ENCODE data around the gene UHRF1. TPM values are rescaled to one million over a fixed set of nuclear protein-coding genes. Genes with fewer than 3 reads are reported as not detected.

The UHRF1 gene
- total and polyA plus RNA-seq, 3 experiments from 2014 or later, result 0.35 to 218 (median 212) TPM

DNA sequence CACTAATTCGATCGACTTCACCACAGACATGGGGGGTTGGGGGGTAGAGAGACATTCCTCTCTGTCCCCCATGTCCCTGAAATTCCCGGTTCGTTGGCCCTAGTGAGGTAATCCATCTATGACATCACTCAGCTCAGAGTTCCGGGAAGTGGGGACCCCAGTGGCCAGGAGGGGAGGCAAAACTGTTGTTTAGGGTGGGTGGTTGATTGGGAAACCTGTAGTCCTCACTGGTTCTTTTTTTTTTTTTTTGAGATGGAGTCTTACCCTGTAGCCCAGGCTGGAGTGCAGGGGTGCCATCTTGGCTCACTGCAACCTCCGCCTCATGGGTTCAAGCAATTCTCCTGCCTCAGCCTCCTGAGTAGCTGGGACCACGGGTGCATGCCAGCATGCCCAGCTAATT lies 6.5 kb upstream of the UHRF1 start, which contains the start of gene ARRDC5:
Gene ARRDC5, minus strand, starts transcription at position 101 of the 400 bp plus-strand sequence. Its CDS starts 71 bp downstream, at position 30.
- Mint-ChIP-seq H3K27me3 (no peaks in the 10 kb centered on the region), H3K4me3 (no peak within 1 kb of the TSS), H3K36me3 (peaks cover 0 to 30% (median 4%) of the 10 kb centered on the region in 3 donors), H3K9me3 (no peaks in the 10 kb centered on the region), H3K4me1 (peaks cover 9 to 35% (median 9%) of the 10 kb centered on the region in 3 donors), H3K27ac (peak within 1 kb of the TSS in 4 of 8 donors; percentile 23 to 61 (median 51))
- POLR2A ChIA-PET, result interaction anchor here (0.6 kb wide), 1 partner anchor 182 kb away, joined by 4 read pairs; no protein-coding TSS in a partner anchor
- peaks cover under 1% of the 10 kb centered on the region for H3K4me1 ChIP-seq (ENCODE audit: insufficient read depth, low read length)
- CTCF ChIA-PET, result interaction anchor here (1.2 kb wide), 1 partner anchor 9 kb away, joined by 3 read pairs; no protein-coding TSS in a partner anchor
- no peaks in the 10 kb centered on the region for H3K36me3 ChIP-seq (ENCODE audit: insufficient read depth, low read length)
- H3K27ac ChIP-seq (ENCODE audit: low read depth, low read length), result no peak within 1 kb of the TSS
- no peaks in the 10 kb centered on the region for H3K9me3 ChIP-seq (ENCODE audit: low read length)
- H3K4me3 ChIP-seq (ENCODE audit: low read length), result no peak within 1 kb of the TSS
- no peak for DNase-seq
- H3K27me3 ChIP-seq (ENCODE audit: insufficient read depth, low read length, poor library complexity, severe bottlenecking), result no peaks in the 10 kb centered on the region

DNA sequence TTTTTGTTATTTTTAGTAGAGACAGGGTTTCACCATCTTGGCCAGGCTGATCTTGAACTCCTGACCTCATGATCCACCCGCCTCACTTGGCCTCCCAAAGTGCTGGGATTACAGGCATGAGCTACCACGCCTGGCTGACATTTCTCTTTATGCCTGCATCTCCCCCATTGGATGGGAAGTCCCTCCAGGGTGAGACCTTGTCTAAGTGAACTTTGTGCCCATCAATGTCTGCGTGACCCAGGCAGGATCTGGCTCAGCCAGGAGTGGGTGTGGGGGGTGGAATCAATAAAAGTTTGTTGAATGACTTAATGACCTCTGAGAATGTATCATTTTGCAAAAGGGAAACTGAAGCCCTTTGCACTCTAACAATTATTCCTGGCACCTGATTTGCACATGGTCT lies 4.8 kb upstream of the UHRF1 start:
- Mint-ChIP-seq H3K27me3 (peaks cover 0 to 2% of the 10 kb centered on the region in 2 donors), H3K4me3 (no peak overlapping the region), H3K9me3 (no peaks in the 10 kb centered on the region), H3K36me3 (peaks cover 0 to 32% (median 2%) of the 10 kb centered on the region in 3 donors), H3K27ac (peak overlapping the region in 2 of 8 donors; percentile 32 to 50), H3K4me1 (peaks cover 18 to 47% (median 18%) of the 10 kb centered on the region in 3 donors)
- Histone ChIP-seq H3K4me3 (ENCODE audit: low read length) (no peak overlapping the region), H3K9me3 (ENCODE audit: low read length) (no peaks in the 10 kb centered on the region), H3K27ac (ENCODE audit: low read depth, low read length) (no peak overlapping the region), H3K27me3 (ENCODE audit: insufficient read depth, low read length, poor library complexity, severe bottlenecking) (no peaks in the 10 kb centered on the region), H3K4me1 (ENCODE audit: insufficient read depth, low read length) (peaks cover 15% of the 10 kb centered on the region), H3K36me3 (ENCODE audit: insufficient read depth, low read length) (no peaks in the 10 kb centered on the region)
- POLR2A ChIA-PET, result interaction anchor here (0.8 kb wide), 1 partner anchor 11 kb away, joined by 3 read pairs; no protein-coding TSS in a partner anchor
- CTCF ChIA-PET, result interaction anchor here (1.3 kb wide), 1 partner anchor 53 kb away, joined by 3 read pairs; no protein-coding TSS in a partner anchor
- no peak for DNase-seq

GRCh38 chr19:4906963-4907362 lies 2.3 kb upstream of the UHRF1 start:
- Mint-ChIP-seq H3K27ac (peak overlapping the region in 1 of 8 donors; percentile 81), H3K4me1 (peaks cover 35 to 60% (median 35%) of the 10 kb centered on the region in 3 donors), H3K9me3 (no peaks in the 10 kb centered on the region), H3K4me3 (no peak overlapping the region), H3K36me3 (peaks cover 0 to 32% (median 6%) of the 10 kb centered on the region in 3 donors), H3K27me3 (peaks cover 0 to 2% of the 10 kb centered on the region in 2 donors)
- ChIA-PET POLR2A (interaction anchor here (0.8 kb wide), 1 partner anchor 10 kb away, joined by 3 read pairs; no protein-coding TSS in a partner anchor), CTCF (no interaction called here)
- no peaks in the 10 kb centered on the region for H3K27me3 ChIP-seq (ENCODE audit: insufficient read depth, low read length, poor library complexity, severe bottlenecking)
- H3K36me3 ChIP-seq (ENCODE audit: insufficient read depth, low read length), result no peaks in the 10 kb centered on the region
- H3K9me3 ChIP-seq (ENCODE audit: low read length), result no peaks in the 10 kb centered on the region
- peaks cover 33% of the 10 kb centered on the region for H3K4me1 ChIP-seq (ENCODE audit: insufficient read depth, low read length)
- DNase-seq, result no peak
- H3K27ac ChIP-seq (ENCODE audit: low read depth, low read length), result no peak overlapping the region
- no peak overlapping the region for H3K4me3 ChIP-seq (ENCODE audit: low read length)

DNA sequence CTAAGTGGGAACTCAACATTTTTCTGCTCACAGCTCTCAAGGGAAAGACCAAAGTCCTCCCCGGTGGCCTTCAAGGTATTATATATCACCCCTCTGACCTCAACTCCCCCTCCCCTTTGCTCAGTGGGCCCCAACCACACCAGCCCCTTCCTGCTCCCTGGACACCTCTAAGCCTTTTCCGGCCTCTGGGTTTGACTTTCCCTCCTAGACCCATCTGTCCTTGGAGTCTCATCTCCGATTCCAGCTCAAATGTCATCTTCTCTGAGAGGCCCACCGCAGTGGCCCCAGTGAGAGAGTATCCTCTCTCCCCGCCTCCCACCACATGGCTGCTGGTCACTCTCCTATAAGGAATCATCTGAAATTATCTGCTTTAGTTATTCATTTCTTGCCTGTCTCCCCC lies 941 bp upstream of the UHRF1 start:
- Mint-ChIP-seq H3K4me3 (peak overlapping the region; percentile 42 to 87 (median 63)), H3K27me3 (peaks cover 0 to 4% of the 10 kb centered on the region in 2 donors), H3K27ac (peak overlapping the region in 6 of 8 donors; percentile 66 to 87 (median 78)), H3K9me3 (no peaks in the 10 kb centered on the region), H3K4me1 (peaks cover 42 to 67% (median 44%) of the 10 kb centered on the region in 3 donors), H3K36me3 (peaks cover 0 to 36% (median 6%) of the 10 kb centered on the region in 3 donors)
- ChIA-PET CTCF (interaction anchor here (1.2 kb wide), 1 partner anchor 99 kb away, joined by 6 read pairs; no protein-coding TSS in a partner anchor), POLR2A (interaction anchor here (0.6 to 1.2 kb wide), 2 partner anchors 8 to 36 kb away, joined by 3 to 5 read pairs; no protein-coding TSS in a partner anchor)
- DNase-seq, result no peak
- Histone ChIP-seq H3K4me1 (ENCODE audit: insufficient read depth, low read length) (peaks cover 47% of the 10 kb centered on the region), H3K27ac (ENCODE audit: low read depth, low read length) (no peak overlapping the region), H3K27me3 (ENCODE audit: insufficient read depth, low read length, poor library complexity, severe bottlenecking) (no peaks in the 10 kb centered on the region), H3K9me3 (ENCODE audit: low read length) (no peaks in the 10 kb centered on the region), H3K4me3 (ENCODE audit: low read length) (no peak overlapping the region), H3K36me3 (ENCODE audit: insufficient read depth, low read length) (no peaks in the 10 kb centered on the region)

DNA sequence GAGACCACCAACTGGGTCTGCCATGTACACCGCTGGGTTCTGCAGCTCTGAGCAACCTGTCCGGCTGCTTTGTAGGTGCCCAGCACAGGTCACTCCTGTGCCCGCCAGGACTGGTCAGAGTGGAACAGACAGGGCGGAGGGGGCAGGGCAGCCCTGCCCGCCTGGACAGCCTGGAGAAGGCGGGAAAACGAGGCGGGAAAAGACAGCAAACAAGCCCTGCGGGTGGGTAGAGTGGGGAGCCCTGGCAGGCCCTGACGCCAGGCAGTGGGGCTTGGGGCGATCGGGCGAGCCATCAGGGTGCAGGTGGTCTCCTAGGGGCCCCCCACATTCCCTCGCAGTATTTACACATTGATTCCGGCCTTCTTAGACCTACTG lies 533 bp upstream of the UHRF1 start:
- Histone ChIP-seq H3K27me3 (ENCODE audit: insufficient read depth, low read length, poor library complexity, severe bottlenecking) (no peaks in the 10 kb centered on the region), H3K9me3 (ENCODE audit: low read length) (no peaks in the 10 kb centered on the region), H3K4me1 (ENCODE audit: insufficient read depth, low read length) (peaks cover 51% of the 10 kb centered on the region), H3K27ac (ENCODE audit: low read depth, low read length) (no peak overlapping the region), H3K4me3 (ENCODE audit: low read length) (no peak overlapping the region), H3K36me3 (ENCODE audit: insufficient read depth, low read length) (no peaks in the 10 kb centered on the region)
- Mint-ChIP-seq H3K4me3 (peak overlapping the region in 6 of 7 donors; percentile 42 to 87 (median 62)), H3K27ac (peak overlapping the region in 4 of 8 donors; percentile 66 to 87 (median 81)), H3K36me3 (peaks cover 0 to 39% (median 6%) of the 10 kb centered on the region in 3 donors), H3K4me1 (peaks cover 44 to 71% (median 45%) of the 10 kb centered on the region in 3 donors), H3K27me3 (peaks cover 0 to 4% of the 10 kb centered on the region in 2 donors), H3K9me3 (no peaks in the 10 kb centered on the region)
- CTCF ChIA-PET, result interaction anchor here (1.2 kb wide), 1 partner anchor 99 kb away, joined by 6 read pairs; no protein-coding TSS in a partner anchor
- DNase-seq, result no peak
- POLR2A ChIA-PET, result interaction anchor here (1.2 kb wide), 1 partner anchor 8 kb away, joined by 3 read pairs; no protein-coding TSS in a partner anchor

GRCh38 chr19:4909897-4910593 lies 744 bp downstream of the UHRF1 start:
- CTCF ChIA-PET, result interaction anchor here (0.9 to 8.3 kb wide), 3 partner anchors 11 to 118 kb away, joined by 3 to 124 read pairs (median 47); partner anchors contain the start of gene PLIN3
- Mint-ChIP-seq H3K4me1 (peaks cover 52 to 77% (median 55%) of the 10 kb centered on the region in 3 donors), H3K27me3 (peaks cover 0 to 4% of the 10 kb centered on the region in 2 donors), H3K9me3 (no peaks in the 10 kb centered on the region), H3K4me3 (peak overlapping the region; percentile 88 to 100 (median 99)), H3K27ac (peak overlapping the region in 7 of 8 donors; percentile 32 to 96 (median 84)), H3K36me3 (peaks cover 6 to 50% (median 8%) of the 10 kb centered on the region in 3 donors)
- no peaks in the 10 kb centered on the region for H3K27me3 ChIP-seq (ENCODE audit: insufficient read depth, low read length, poor library complexity, severe bottlenecking)
- peaks cover 61% of the 10 kb centered on the region for H3K4me1 ChIP-seq (ENCODE audit: insufficient read depth, low read length)
- POLR2A ChIA-PET, result interaction anchor here (0.7 kb wide), 1 partner anchor 58 kb away, joined by 3 read pairs; no protein-coding TSS in a partner anchor
- no peaks in the 10 kb centered on the region for H3K36me3 ChIP-seq (ENCODE audit: insufficient read depth, low read length)
- no peak overlapping the region for H3K27ac ChIP-seq (ENCODE audit: low read depth, low read length)
- H3K9me3 ChIP-seq (ENCODE audit: low read length), result no peaks in the 10 kb centered on the region
- H3K4me3 ChIP-seq (ENCODE audit: low read length), result peak overlapping the region; percentile 73
- DNase-seq, result peak; percentile 90 to 95 (median 92)

DNA sequence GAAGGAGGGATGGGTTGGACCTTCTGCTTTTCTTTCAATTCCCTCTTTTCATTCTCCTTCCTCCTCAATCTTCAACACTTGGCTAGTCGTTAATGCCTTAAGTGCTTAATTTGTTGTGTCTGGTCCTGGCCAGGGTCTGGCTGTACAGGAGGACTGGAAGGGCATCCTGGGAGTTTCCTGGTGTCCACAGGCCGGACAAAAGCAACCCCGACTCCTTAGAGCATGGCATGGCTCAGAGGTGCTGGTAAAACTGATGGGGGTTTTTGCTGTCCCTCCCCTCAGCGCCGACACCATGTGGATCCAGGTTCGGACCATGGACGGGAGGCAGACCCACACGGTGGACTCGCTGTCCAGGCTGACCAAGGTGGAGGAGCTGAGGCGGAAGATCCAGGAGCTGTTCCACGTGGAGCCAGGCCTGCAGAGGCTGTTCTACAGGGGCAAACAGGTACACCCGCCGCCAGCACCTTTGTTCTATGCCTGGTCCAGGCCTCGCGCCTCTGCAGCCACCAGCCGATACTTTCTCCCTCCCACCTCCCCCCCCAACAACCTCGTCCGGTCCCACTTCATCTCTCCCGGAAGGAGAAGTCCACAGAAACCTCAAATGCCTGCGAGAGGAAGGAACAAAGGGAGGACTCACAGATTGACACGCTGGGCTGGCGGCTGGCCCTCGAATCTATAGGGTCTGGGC lies 1.4 kb downstream of the UHRF1 start:
- Mint-ChIP-seq H3K27me3 (peaks cover 0 to 4% of the 10 kb centered on the region in 2 donors), H3K36me3 (peaks cover 6 to 52% (median 8%) of the 10 kb centered on the region in 3 donors), H3K4me3 (peak overlapping the region; percentile 88 to 100 (median 99)), H3K27ac (peak overlapping the region; percentile 50 to 96 (median 94)), H3K9me3 (no peaks in the 10 kb centered on the region), H3K4me1 (peaks cover 54 to 76% (median 55%) of the 10 kb centered on the region in 3 donors)
- CTCF ChIA-PET, result interaction anchor here (0.6 to 8.3 kb wide), 14 partner anchors 12 to 853 kb away, joined by 3 to 124 read pairs (median 6); partner anchors contain the start of genes KDM4B, PLIN3 and TICAM1
- Histone ChIP-seq H3K4me3 (ENCODE audit: low read length) (peak overlapping the region; percentile 73), H3K9me3 (ENCODE audit: low read length) (no peaks in the 10 kb centered on the region), H3K4me1 (ENCODE audit: insufficient read depth, low read length) (peaks cover 65% of the 10 kb centered on the region), H3K27me3 (ENCODE audit: insufficient read depth, low read length, poor library complexity, severe bottlenecking) (no peaks in the 10 kb centered on the region), H3K36me3 (ENCODE audit: insufficient read depth, low read length) (no peaks in the 10 kb centered on the region), H3K27ac (ENCODE audit: low read depth, low read length) (peak overlapping the region; percentile 10)
- DNase-seq, result peak in 1 of 5 donors; percentile 12
- POLR2A ChIA-PET, result interaction anchor here (0.6 to 8.8 kb wide), 2 partner anchors 23 to 59 kb away, joined by 4 to 128 read pairs; partner anchors contain the start of gene KDM4B

Data from CD8-positive, alpha-beta memory T cell (primary cell).